Measurements from ENCODE around the gene KCNIP2. TPM values are rescaled to one million over a fixed set of nuclear protein-coding genes. Genes with fewer than 3 reads are reported as not detected.

Gene KCNIP2
- total RNA-seq, 1 donor from 2014 or later: 7.1 TPM

GRCh38 chr10:101824736-101825135 is 18.9 kb downstream of the KCNIP2 start:
- no peak for TF ChIP-seq CTCF (IDR thresholded peaks at IDR 0.05)
- no peak overlapping the region for H3K4me3 Mint-ChIP-seq
- no peak overlapping the region for H3K27ac Mint-ChIP-seq
- peaks cover 3% of the 10 kb centered on the region for H3K4me1 Mint-ChIP-seq
- ChIA-PET CTCF (no interaction called here), POLR2A (no interaction called here)
- ATAC-seq (ENCODE audit: low read depth): no peak
- H3K36me3 Mint-ChIP-seq (ENCODE audit: low read depth): peaks cover 2% of the 10 kb centered on the region
- no peak for DNase-seq
- H3K27me3 Mint-ChIP-seq: no peaks in the 10 kb centered on the region
- H3K9me3 Mint-ChIP-seq: no peaks in the 10 kb centered on the region
- intact Hi-C loops (cut with micrococcal nuclease): no loop called here

GRCh38 chr10:101818872-101819633 is 24.5 kb downstream of the KCNIP2 start:
- peaks cover 34% of the 10 kb centered on the region for H3K4me1 Mint-ChIP-seq
- intact Hi-C loops (cut with micrococcal nuclease): loop anchor here (1.0 kb wide), 7 partner anchors 11 to 333 kb away; partner anchors contain the start of genes ARMH3, HPS6, LDB1 and NOLC1
- no peak for TF ChIP-seq CTCF (IDR thresholded peaks at IDR 0.05)
- no peak for DNase-seq
- H3K4me3 Mint-ChIP-seq: peak overlapping the region; percentile 98
- H3K27me3 Mint-ChIP-seq: no peaks in the 10 kb centered on the region
- H3K27ac Mint-ChIP-seq: peak overlapping the region; percentile 99
- H3K9me3 Mint-ChIP-seq: no peaks in the 10 kb centered on the region
- POLR2A ChIA-PET: interaction anchor here (0.6 to 4.5 kb wide), 30 partner anchors 10 to 1577 kb away, joined by 3 to 96 read pairs (median 4); partner anchors contain the start of genes ARMH3, HIF1AN, KCNIP2 and NFKB2
- peaks cover 26% of the 10 kb centered on the region for H3K36me3 Mint-ChIP-seq (ENCODE audit: low read depth)
- CTCF ChIA-PET: interaction anchor here (1.9 to 4.8 kb wide), 3 partner anchors 16 to 38 kb away, joined by 6 to 26 read pairs (median 13); no protein-coding TSS in a partner anchor
- ATAC-seq (ENCODE audit: low read depth): no peak

- ATAC-seq (ENCODE audit: low read depth): peak; percentile 86
- Mint-ChIP-seq H3K36me3 (ENCODE audit: low read depth) (peaks cover 31% of the 10 kb centered on the region), H3K27ac (peak within 1 kb of the TSS; percentile 99), H3K4me1 (peaks cover 42% of the 10 kb centered on the region), H3K4me3 (peak within 1 kb of the TSS; percentile 98), H3K27me3 (no peaks in the 10 kb centered on the region), H3K9me3 (no peaks in the 10 kb centered on the region)
- ChIA-PET POLR2A (interaction anchor here (0.6 to 4.5 kb wide), 39 partner anchors 11 to 1578 kb away, joined by 3 to 96 read pairs (median 4); partner anchors contain the start of genes ARL3, ARMH3, HIF1AN and KCNIP2), CTCF (interaction anchor here (1.9 to 4.8 kb wide), 3 partner anchors 17 to 37 kb away, joined by 6 to 26 read pairs (median 13); no protein-coding TSS in a partner anchor)
- intact Hi-C loops (cut with micrococcal nuclease): loop anchor here (1.0 kb wide), 7 partner anchors 12 to 334 kb away; partner anchors contain the start of genes ARMH3, HPS6, LDB1 and NOLC1
- peak; percentile 91 for DNase-seq
- TF ChIP-seq CTCF (IDR thresholded peaks at IDR 0.05): no peak
Observed at GRCh38 chr10:101818119-101818871, 25.3 kb downstream of the KCNIP2 start, which contains the start of gene OGA. Gene OGA, minus strand, starts transcription at chr10:101818444. Its CDS starts 422 bp downstream, at chr10:101818022.

- Mint-ChIP-seq H3K4me1 (peaks cover 50% of the 10 kb centered on the region), H3K9me3 (no peaks in the 10 kb centered on the region), H3K36me3 (ENCODE audit: low read depth) (peaks cover 39% of the 10 kb centered on the region), H3K27me3 (no peaks in the 10 kb centered on the region), H3K4me3 (peak overlapping the region; percentile 98), H3K27ac (peak overlapping the region; percentile 99)
- TF ChIP-seq CTCF (IDR thresholded peaks at IDR 0.05): no peak
- DNase-seq: no peak
- intact Hi-C loops (cut with micrococcal nuclease): loop anchor here (1.0 kb wide), 7 partner anchors 13 to 335 kb away; partner anchors contain the start of genes ARMH3, HPS6, LDB1 and NOLC1
- POLR2A ChIA-PET: interaction anchor here (0.6 to 4.5 kb wide), 37 partner anchors 12 to 925 kb away, joined by 3 to 96 read pairs (median 5); partner anchors contain the start of genes ARL3, ARMH3, KCNIP2 and NFKB2
- no peak for ATAC-seq (ENCODE audit: low read depth)
- CTCF ChIA-PET: interaction anchor here (1.3 to 4.8 kb wide), 3 partner anchors 19 to 36 kb away, joined by 3 to 26 read pairs (median 13); no protein-coding TSS in a partner anchor
Observed at GRCh38 chr10:101817337-101818118, 26.1 kb downstream of the KCNIP2 start.
